Liver (tissue), 9 donors: Measurements from ENCODE around the gene JAKMIP1. TPM values are rescaled to one million over a fixed set of nuclear protein-coding genes. Genes with fewer than 3 reads are reported as not detected.
"Not testable (repeated sequence)": the region's sequence is repeated elsewhere in the genome, so short reads cannot be mapped to it uniquely, and the experiment has no call there.

ENCODE experiments used
- DNase-seq: peaks from one replicate; pipeline ENCODE4 v3.0.0-alpha.2; 2017; ENCODE audit warnings: low spot score
- H3K27ac ChIP-seq, 2 donors: one replicate each; pipeline ENCODE4 v1.7.0; 2013; ENCODE audit warnings: inconsistent platforms in 2 of 2, low read length in 2 of 2, control low read depth in 1 of 2, low read depth in 1 of 2, mild to moderate bottlenecking in 1 of 2
- H3K27me3 ChIP-seq, 4 donors: one replicate each; pipeline versions ENCODE4 v1.6.1 to v1.7.0; 2013; ENCODE audit warnings: low read length in 3 of 4, inconsistent platforms in 1 of 4, mild to moderate bottlenecking in 1 of 4, moderate library complexity in 1 of 4; ENCODE audit not compliant: control insufficient read depth in 4 of 4, insufficient read depth in 4 of 4
- H3K36me3 ChIP-seq, 4 donors: one replicate each; pipeline versions ENCODE4 v1.6.1 to v1.7.0; 2013; ENCODE audit warnings: low read length in 3 of 4, mild to moderate bottlenecking in 3 of 4, low read depth in 1 of 4, moderate library complexity in 1 of 4; ENCODE audit not compliant: control insufficient read depth in 4 of 4, insufficient read depth in 3 of 4
- H3K4me1 ChIP-seq, 4 donors: one replicate each; pipeline versions ENCODE4 v1.6.1 to v1.7.0; 2013; ENCODE audit warnings: low read length in 3 of 4, mild to moderate bottlenecking in 3 of 4, moderate library complexity in 1 of 4; ENCODE audit not compliant: control insufficient read depth in 4 of 4, insufficient read depth in 4 of 4
- H3K4me3 ChIP-seq, 3 donors: one replicate each; pipeline versions ENCODE4 v1.6.1 to v1.7.0; 2013; ENCODE audit warnings: low read length in 3 of 3, control low read depth in 1 of 3, low read depth in 1 of 3, mild to moderate bottlenecking in 1 of 3
- H3K9ac ChIP-seq, 2 donors: one replicate each; pipeline ENCODE4 v1.7.0; 2013; ENCODE audit warnings: low read length in 2 of 2, mild to moderate bottlenecking in 2 of 2, moderate library complexity in 2 of 2, control low read depth in 1 of 2, low read depth in 1 of 2
- H3K9me3 ChIP-seq, 4 donors: one replicate each; pipeline versions ENCODE4 v1.6.1 to v1.7.0; 2013; ENCODE audit warnings: low read length in 3 of 4; ENCODE audit not compliant: control insufficient read depth in 4 of 4
- CTCF ChIP-seq: fragments of 150-350 bp; IDR thresholded peaks from 2 replicates; pipeline ENCODE4 v1.5.1; 2017; ENCODE audit warnings: improper control_type of control experiment, low read depth, low read length; ENCODE audit not compliant: missing input control
- EGR1 ChIP-seq, 2 donors: IDR thresholded peaks; 2 replicates each; pipeline ENCODE4 v1.6.1; 2016 to 2018; ENCODE audit warnings: antibody characterized with exemption in 2 of 2, low read depth in 2 of 2
- FOXA1 ChIP-seq: IDR thresholded peaks from 2 replicates; pipeline ENCODE4 v1.6.1; 2016; ENCODE audit warnings: antibody characterized with exemption
- FOXA2 ChIP-seq: IDR thresholded peaks from 2 replicates; pipeline ENCODE4 v1.6.1; 2016; ENCODE audit warnings: antibody characterized with exemption
- GABPA ChIP-seq, 2 donors: IDR thresholded peaks in 1 of 2; conservative IDR thresholded peaks in 1 of 2; 2 replicates each; pipeline ENCODE4 v1.6.1; 2016; ENCODE audit warnings: antibody characterized with exemption in 2 of 2, mild to moderate bottlenecking in 1 of 2, moderate library complexity in 1 of 2
- HNF4A ChIP-seq, 2 donors: conservative IDR thresholded peaks; 2 replicates each; pipeline ENCODE4 v1.6.1; 2016; ENCODE audit warnings: antibody characterized with exemption in 2 of 2, mild to moderate bottlenecking in 2 of 2
- HNF4G ChIP-seq: IDR thresholded peaks from 2 replicates; pipeline ENCODE4 v1.6.1; 2016; ENCODE audit warnings: antibody characterized with exemption
- JUND ChIP-seq, 2 donors: IDR thresholded peaks; 2 replicates each; pipeline ENCODE4 v1.6.1; 2016; ENCODE audit warnings: antibody characterized with exemption in 2 of 2
- NR2F2 ChIP-seq: IDR thresholded peaks from 2 replicates; pipeline ENCODE4 v1.6.1; 2016; ENCODE audit warnings: antibody characterized with exemption
- RAD21 ChIP-seq, 2 donors: IDR thresholded peaks; 2 replicates each; pipeline ENCODE4 v1.6.1; 2016; ENCODE audit warnings: antibody characterized with exemption in 2 of 2, mild to moderate bottlenecking in 2 of 2
- RXRA ChIP-seq, 2 donors: IDR thresholded peaks; 2 replicates each; pipeline ENCODE4 v1.6.1; 2017 to 2018; ENCODE audit warnings: antibody characterized with exemption in 2 of 2, mild to moderate bottlenecking in 1 of 2
- SP1 ChIP-seq: IDR thresholded peaks from 2 replicates; pipeline ENCODE4 v1.6.1; 2018; ENCODE audit warnings: antibody characterized with exemption, mild to moderate bottlenecking
- TAF1 ChIP-seq: conservative IDR thresholded peaks from 2 replicates; pipeline ENCODE4 v1.6.1; 2016; ENCODE audit warnings: antibody characterized with exemption, mild to moderate bottlenecking
- YY1 ChIP-seq: IDR thresholded peaks from 2 replicates; pipeline ENCODE4 v1.6.1; 2016; ENCODE audit warnings: antibody characterized with exemption, mild to moderate bottlenecking
- WGBS: extraction: QIAGEN DNeasy Blood & Tissue Kit; methylation state at CpG from one replicate; pipeline ENCODE4 v1.1.7; 2013; 5-methylcytosine and 5-hydroxymethylcytosine counted together
- polyA plus RNA-seq, 2 donors: library from polyadenylated mRNA; stranded (reverse) in 1 of 2; unstranded in 1 of 2; fragments of 200-250 nt in 1 of 2; fragments of >200 nt in 1 of 2; fragmentation: Nextera tagmentation in 1 of 2; extraction: Ambion mirVana in 1 of 2; gene quantifications; one replicate each; pipeline versions ENCODE4 v1.2.1 to v1.2.3, GENCODE V29; 2013 to 2015
- total RNA-seq, 2 donors: library from RNA; depleted of rRNA; stranded (reverse); fragments of >200 nt; gene quantifications; one replicate each; pipeline ENCODE4 v1.2.3, GENCODE V29; 2014
- TF ChIP-seq, protein P1 (sequence below): IDR thresholded peaks from 2 replicates; pipeline ENCODE4 v1.6.1; 2016; ENCODE audit warnings: antibody characterized with exemption, mild to moderate bottlenecking
- TF ChIP-seq, protein P2 (sequence below): IDR thresholded peaks from 2 replicates; pipeline ENCODE4 v1.6.1; 2016; ENCODE audit warnings: antibody characterized with exemption
- TF ChIP-seq, protein P3 (sequence below): IDR thresholded peaks from 2 replicates; pipeline ENCODE4 v1.6.1; 2016; ENCODE audit warnings: antibody characterized with exemption
- TF ChIP-seq, protein P4 (sequence below): IDR thresholded peaks from 2 replicates; pipeline ENCODE4 v1.6.1; 2016; ENCODE audit warnings: antibody characterized with exemption
- donor health status: healthy.
- donor health status: healthy.
- donor health status: healthy.
- donor health status: healthy.
- donor health status: healthy.

JAKMIP1 gene
- total and polyA plus RNA-seq, 4 donors: 0.08 to 0.50 TPM; not detected in 2

DNA sequence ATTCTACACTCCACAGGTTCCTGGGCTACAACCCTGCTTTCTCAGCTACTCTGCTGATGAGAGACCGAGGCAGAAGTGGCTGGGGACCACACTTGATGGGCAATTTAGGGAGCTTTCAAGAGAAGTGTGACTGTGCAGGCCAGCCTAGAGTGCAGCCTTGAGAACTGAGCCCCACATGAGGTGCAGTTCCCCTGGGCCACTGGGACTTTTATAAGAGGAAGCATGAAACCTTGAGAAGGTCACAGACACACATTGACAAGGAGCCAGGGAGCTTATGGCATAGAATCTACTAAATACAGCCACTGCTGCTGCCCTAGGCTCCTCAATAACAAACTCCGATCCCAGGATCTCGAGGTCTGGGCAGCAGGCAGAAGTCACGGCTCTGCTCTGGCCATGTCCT is 195.2 kb downstream of the JAKMIP1 start:
- 76% methylated on average over 4 of the region's 4 CpGs for WGBS

DNA sequence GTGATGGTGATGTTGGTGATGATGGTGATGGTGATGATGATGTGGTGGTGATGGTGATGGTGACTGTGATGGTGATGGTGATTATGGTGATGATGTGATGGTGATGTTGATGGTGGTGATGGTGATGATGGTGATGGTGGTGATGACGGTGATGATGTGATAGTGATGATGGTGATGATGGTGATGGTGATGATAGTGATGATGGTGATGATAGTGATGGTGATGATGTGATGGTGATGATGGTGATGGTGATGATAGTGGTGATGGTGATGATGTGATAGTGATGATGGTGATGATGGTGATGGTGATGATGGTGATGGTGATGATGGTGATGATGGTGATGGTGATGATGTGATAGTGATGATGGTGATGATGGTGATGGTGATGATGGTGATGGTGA is 196.9 kb downstream of the JAKMIP1 start:
- DNase-seq, H3K4me1 ChIP-seq, H3K9ac ChIP-seq, H3K36me3 ChIP-seq, H3K4me3 ChIP-seq, H3K27ac ChIP-seq, H3K27me3 ChIP-seq, H3K9me3 ChIP-seq: not testable (repeated sequence)
- 32% methylated on average over 1 of the region's 1 CpG for whole genome bisulfite sequencing

More for the DNA sequence above, 195.2 kb downstream of the JAKMIP1 start:
- H3K4me3 ChIP-seq: no peak overlapping the region
- no peak for DNase-seq
- no peaks in the 10 kb centered on the region for H3K9me3 ChIP-seq
- H3K36me3 ChIP-seq: no peaks in the 10 kb centered on the region
- TF ChIP-seq, protein P1, sequence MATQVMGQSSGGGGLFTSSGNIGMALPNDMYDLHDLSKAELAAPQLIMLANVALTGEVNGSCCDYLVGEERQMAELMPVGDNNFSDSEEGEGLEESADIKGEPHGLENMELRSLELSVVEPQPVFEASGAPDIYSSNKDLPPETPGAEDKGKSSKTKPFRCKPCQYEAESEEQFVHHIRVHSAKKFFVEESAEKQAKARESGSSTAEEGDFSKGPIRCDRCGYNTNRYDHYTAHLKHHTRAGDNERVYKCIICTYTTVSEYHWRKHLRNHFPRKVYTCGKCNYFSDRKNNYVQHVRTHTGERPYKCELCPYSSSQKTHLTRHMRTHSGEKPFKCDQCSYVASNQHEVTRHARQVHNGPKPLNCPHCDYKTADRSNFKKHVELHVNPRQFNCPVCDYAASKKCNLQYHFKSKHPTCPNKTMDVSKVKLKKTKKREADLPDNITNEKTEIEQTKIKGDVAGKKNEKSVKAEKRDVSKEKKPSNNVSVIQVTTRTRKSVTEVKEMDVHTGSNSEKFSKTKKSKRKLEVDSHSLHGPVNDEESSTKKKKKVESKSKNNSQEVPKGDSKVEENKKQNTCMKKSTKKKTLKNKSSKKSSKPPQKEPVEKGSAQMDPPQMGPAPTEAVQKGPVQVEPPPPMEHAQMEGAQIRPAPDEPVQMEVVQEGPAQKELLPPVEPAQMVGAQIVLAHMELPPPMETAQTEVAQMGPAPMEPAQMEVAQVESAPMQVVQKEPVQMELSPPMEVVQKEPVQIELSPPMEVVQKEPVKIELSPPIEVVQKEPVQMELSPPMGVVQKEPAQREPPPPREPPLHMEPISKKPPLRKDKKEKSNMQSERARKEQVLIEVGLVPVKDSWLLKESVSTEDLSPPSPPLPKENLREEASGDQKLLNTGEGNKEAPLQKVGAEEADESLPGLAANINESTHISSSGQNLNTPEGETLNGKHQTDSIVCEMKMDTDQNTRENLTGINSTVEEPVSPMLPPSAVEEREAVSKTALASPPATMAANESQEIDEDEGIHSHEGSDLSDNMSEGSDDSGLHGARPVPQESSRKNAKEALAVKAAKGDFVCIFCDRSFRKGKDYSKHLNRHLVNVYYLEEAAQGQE: no peak
- TF ChIP-seq, protein P2, sequence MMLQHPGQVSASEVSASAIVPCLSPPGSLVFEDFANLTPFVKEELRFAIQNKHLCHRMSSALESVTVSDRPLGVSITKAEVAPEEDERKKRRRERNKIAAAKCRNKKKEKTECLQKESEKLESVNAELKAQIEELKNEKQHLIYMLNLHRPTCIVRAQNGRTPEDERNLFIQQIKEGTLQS: no peak
- TF ChIP-seq EGR1 (IDR thresholded peaks at IDR 0.05; ENCODE audit: low read depth in 2 of 2) (no peak), RAD21 (IDR thresholded peaks at IDR 0.05) (no peak), TAF1 (no peak), NR2F2 (no peak), RXRA (IDR thresholded peaks at IDR 0.05) (no peak), JUND (IDR thresholded peaks at IDR 0.05) (no peak), FOXA1 (no peak), SP1 (no peak), FOXA2 (no peak), HNF4G (no peak), CTCF (no peak), YY1 (no peak), GABPA (IDR thresholded peaks at IDR 0.05 in 1 of 2, conservative IDR thresholded peaks at IDR 0.05 in 1 of 2) (no peak), HNF4A (conservative IDR thresholded peaks at IDR 0.05) (no peak)
- TF ChIP-seq, protein P3, sequence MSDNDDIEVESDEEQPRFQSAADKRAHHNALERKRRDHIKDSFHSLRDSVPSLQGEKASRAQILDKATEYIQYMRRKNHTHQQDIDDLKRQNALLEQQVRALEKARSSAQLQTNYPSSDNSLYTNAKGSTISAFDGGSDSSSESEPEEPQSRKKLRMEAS: no peak
- TF ChIP-seq, protein P4, sequence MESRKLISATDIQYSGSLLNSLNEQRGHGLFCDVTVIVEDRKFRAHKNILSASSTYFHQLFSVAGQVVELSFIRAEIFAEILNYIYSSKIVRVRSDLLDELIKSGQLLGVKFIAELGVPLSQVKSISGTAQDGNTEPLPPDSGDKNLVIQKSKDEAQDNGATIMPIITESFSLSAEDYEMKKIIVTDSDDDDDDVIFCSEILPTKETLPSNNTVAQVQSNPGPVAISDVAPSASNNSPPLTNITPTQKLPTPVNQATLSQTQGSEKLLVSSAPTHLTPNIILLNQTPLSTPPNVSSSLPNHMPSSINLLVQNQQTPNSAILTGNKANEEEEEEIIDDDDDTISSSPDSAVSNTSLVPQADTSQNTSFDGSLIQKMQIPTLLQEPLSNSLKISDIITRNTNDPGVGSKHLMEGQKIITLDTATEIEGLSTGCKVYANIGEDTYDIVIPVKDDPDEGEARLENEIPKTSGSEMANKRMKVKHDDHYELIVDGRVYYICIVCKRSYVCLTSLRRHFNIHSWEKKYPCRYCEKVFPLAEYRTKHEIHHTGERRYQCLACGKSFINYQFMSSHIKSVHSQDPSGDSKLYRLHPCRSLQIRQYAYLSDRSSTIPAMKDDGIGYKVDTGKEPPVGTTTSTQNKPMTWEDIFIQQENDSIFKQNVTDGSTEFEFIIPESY: no peak
- no peaks in the 10 kb centered on the region for H3K4me1 ChIP-seq
- H3K27me3 ChIP-seq: peaks cover 0 to 3% (median 0%) of the 10 kb centered on the region in 4 donors
- no peak overlapping the region for H3K27ac ChIP-seq
- no peak overlapping the region for H3K9ac ChIP-seq
